Neural cell (in vitro differentiated cells): Measurements from ENCODE around the gene TFDP1.
"Not testable (repeated sequence)": the region's sequence is repeated elsewhere in the genome, so short reads cannot be mapped to it uniquely, and the experiment has no call there.

Source experiments
- EZH2 ChIP-seq: fragments of 200-600, 300-800 bp; shearing (Covaris generic), sonication (generic); IDR thresholded peaks from 2 replicates; pipeline ENCODE4 v1.6.1; 2014; ENCODE audit warnings: antibody characterized with exemption, low read length, borderline replicate concordance, mild to moderate bottlenecking; ENCODE audit not compliant: insufficient read depth, poor library complexity, severe bottlenecking
- MXI1 ChIP-seq: fragments of 450-650 bp; conservative IDR thresholded peaks from 2 replicates; pipeline ENCODE4 v1.6.1; 2014; ENCODE audit warnings: antibody characterized with exemption, mild to moderate bottlenecking; ENCODE audit not compliant: poor library complexity, severe bottlenecking
- POLR2AphosphoS5 ChIP-seq: IDR thresholded peaks from 2 replicates; pipeline ENCODE4 v1.6.1; 2012
- TAF1 ChIP-seq: IDR thresholded peaks from 2 replicates; pipeline ENCODE4 v1.6.1; 2012; ENCODE audit warnings: low read depth
- TF ChIP-seq, protein P1 (sequence below): fragments of 450-650 bp; IDR thresholded peaks from 2 replicates; pipeline ENCODE4 v1.5.1; 2014; ENCODE audit warnings: antibody characterized with exemption, mild to moderate bottlenecking, moderate library complexity; ENCODE audit not compliant: poor library complexity, severe bottlenecking
- TF ChIP-seq, protein P2 (sequence below): IDR thresholded peaks from 2 replicates; pipeline ENCODE4 v1.6.1; 2012; ENCODE audit warnings: borderline replicate concordance

DNA sequence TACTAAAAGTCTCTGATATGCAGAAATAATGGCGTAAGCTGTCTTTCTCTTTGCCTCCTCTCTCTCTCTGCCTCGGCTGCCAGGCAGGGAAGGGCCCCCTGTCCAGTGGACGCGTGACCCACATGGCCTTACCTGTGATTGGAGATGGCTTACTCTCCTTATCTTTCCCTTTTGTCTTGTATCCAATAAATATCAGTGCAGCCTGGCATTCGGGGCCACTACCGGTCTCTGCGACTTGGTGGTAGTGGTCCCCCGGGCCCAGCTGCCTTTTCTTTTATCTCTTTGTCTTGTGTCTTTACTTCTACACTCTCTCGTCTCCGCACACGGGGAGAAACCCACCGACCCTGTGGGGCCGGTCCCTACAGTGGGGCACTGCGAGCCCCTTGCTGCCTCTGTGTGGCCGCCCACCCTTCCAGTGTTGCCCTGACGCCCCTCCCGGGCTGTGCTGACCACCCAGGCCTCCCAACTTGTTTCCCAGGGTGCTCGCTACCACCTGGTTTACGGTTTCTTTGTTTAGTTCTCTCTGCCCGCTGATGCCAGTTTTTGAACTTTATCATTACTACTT is 37.5 kb downstream of the TFDP1 start:
- TF ChIP-seq, protein P1, sequence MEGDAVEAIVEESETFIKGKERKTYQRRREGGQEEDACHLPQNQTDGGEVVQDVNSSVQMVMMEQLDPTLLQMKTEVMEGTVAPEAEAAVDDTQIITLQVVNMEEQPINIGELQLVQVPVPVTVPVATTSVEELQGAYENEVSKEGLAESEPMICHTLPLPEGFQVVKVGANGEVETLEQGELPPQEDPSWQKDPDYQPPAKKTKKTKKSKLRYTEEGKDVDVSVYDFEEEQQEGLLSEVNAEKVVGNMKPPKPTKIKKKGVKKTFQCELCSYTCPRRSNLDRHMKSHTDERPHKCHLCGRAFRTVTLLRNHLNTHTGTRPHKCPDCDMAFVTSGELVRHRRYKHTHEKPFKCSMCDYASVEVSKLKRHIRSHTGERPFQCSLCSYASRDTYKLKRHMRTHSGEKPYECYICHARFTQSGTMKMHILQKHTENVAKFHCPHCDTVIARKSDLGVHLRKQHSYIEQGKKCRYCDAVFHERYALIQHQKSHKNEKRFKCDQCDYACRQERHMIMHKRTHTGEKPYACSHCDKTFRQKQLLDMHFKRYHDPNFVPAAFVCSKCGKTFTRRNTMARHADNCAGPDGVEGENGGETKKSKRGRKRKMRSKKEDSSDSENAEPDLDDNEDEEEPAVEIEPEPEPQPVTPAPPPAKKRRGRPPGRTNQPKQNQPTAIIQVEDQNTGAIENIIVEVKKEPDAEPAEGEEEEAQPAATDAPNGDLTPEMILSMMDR = not testable (repeated sequence)
- TF ChIP-seq, protein P2, sequence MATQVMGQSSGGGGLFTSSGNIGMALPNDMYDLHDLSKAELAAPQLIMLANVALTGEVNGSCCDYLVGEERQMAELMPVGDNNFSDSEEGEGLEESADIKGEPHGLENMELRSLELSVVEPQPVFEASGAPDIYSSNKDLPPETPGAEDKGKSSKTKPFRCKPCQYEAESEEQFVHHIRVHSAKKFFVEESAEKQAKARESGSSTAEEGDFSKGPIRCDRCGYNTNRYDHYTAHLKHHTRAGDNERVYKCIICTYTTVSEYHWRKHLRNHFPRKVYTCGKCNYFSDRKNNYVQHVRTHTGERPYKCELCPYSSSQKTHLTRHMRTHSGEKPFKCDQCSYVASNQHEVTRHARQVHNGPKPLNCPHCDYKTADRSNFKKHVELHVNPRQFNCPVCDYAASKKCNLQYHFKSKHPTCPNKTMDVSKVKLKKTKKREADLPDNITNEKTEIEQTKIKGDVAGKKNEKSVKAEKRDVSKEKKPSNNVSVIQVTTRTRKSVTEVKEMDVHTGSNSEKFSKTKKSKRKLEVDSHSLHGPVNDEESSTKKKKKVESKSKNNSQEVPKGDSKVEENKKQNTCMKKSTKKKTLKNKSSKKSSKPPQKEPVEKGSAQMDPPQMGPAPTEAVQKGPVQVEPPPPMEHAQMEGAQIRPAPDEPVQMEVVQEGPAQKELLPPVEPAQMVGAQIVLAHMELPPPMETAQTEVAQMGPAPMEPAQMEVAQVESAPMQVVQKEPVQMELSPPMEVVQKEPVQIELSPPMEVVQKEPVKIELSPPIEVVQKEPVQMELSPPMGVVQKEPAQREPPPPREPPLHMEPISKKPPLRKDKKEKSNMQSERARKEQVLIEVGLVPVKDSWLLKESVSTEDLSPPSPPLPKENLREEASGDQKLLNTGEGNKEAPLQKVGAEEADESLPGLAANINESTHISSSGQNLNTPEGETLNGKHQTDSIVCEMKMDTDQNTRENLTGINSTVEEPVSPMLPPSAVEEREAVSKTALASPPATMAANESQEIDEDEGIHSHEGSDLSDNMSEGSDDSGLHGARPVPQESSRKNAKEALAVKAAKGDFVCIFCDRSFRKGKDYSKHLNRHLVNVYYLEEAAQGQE = not testable (repeated sequence)
- TF ChIP-seq POLR2AphosphoS5, MXI1, TAF1, EZH2: not testable (repeated sequence)
